ENCODE measurements around the gene KAT5.

KAT5 gene

DNA sequence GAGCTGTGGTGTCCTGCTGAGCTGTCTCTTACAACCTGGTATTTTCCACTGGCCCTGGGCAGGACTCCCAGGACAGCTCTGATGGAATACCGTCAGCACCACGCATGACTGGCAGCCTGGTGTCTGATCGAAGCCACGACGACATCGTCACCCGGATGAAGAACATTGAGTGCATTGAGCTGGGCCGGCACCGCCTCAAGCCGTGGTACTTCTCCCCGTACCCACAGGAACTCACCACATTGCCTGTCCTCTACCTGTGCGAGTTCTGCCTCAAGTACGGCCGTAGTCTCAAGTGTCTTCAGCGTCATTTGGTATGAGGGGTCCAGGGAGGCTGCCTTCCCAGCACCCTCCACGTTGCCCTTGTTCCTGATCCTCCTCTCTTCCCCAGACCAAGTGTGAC, 2.4 kb downstream of the KAT5 start:
- TF ChIP-seq, protein P1, sequence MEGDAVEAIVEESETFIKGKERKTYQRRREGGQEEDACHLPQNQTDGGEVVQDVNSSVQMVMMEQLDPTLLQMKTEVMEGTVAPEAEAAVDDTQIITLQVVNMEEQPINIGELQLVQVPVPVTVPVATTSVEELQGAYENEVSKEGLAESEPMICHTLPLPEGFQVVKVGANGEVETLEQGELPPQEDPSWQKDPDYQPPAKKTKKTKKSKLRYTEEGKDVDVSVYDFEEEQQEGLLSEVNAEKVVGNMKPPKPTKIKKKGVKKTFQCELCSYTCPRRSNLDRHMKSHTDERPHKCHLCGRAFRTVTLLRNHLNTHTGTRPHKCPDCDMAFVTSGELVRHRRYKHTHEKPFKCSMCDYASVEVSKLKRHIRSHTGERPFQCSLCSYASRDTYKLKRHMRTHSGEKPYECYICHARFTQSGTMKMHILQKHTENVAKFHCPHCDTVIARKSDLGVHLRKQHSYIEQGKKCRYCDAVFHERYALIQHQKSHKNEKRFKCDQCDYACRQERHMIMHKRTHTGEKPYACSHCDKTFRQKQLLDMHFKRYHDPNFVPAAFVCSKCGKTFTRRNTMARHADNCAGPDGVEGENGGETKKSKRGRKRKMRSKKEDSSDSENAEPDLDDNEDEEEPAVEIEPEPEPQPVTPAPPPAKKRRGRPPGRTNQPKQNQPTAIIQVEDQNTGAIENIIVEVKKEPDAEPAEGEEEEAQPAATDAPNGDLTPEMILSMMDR (IDR thresholded peaks at IDR 0.05; ENCODE audit: insufficient read depth, low read length) = no peak
- TF ChIP-seq SPI1 (IDR thresholded peaks at IDR 0.05; ENCODE audit: borderline replicate concordance, low read depth) = no peak
- no peak for TF ChIP-seq POLR2AphosphoS5 (IDR thresholded peaks at IDR 0.05; ENCODE audit: low read depth)
- TF ChIP-seq GABPA (IDR thresholded peaks at IDR 0.05; ENCODE audit: low read depth) = no peak
- TF ChIP-seq, protein P2, sequence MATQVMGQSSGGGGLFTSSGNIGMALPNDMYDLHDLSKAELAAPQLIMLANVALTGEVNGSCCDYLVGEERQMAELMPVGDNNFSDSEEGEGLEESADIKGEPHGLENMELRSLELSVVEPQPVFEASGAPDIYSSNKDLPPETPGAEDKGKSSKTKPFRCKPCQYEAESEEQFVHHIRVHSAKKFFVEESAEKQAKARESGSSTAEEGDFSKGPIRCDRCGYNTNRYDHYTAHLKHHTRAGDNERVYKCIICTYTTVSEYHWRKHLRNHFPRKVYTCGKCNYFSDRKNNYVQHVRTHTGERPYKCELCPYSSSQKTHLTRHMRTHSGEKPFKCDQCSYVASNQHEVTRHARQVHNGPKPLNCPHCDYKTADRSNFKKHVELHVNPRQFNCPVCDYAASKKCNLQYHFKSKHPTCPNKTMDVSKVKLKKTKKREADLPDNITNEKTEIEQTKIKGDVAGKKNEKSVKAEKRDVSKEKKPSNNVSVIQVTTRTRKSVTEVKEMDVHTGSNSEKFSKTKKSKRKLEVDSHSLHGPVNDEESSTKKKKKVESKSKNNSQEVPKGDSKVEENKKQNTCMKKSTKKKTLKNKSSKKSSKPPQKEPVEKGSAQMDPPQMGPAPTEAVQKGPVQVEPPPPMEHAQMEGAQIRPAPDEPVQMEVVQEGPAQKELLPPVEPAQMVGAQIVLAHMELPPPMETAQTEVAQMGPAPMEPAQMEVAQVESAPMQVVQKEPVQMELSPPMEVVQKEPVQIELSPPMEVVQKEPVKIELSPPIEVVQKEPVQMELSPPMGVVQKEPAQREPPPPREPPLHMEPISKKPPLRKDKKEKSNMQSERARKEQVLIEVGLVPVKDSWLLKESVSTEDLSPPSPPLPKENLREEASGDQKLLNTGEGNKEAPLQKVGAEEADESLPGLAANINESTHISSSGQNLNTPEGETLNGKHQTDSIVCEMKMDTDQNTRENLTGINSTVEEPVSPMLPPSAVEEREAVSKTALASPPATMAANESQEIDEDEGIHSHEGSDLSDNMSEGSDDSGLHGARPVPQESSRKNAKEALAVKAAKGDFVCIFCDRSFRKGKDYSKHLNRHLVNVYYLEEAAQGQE (IDR thresholded peaks at IDR 0.05; ENCODE audit: insufficient replicate concordance, low read depth) = no peak
- H3K27me3 ChIP-seq (ENCODE audit: insufficient read depth, poor library complexity, severe bottlenecking) = no peaks in the 10 kb centered on the region
- H3K27ac ChIP-seq (replicated peaks) = no peak overlapping the region
- H3K4me3 ChIP-seq (replicated peaks; ENCODE audit: insufficient read depth, low read length) = no peak overlapping the region
- DNase-seq (ENCODE audit: low read depth in 1 of 2, low spot score in 1 of 2) = no peak

DNA sequence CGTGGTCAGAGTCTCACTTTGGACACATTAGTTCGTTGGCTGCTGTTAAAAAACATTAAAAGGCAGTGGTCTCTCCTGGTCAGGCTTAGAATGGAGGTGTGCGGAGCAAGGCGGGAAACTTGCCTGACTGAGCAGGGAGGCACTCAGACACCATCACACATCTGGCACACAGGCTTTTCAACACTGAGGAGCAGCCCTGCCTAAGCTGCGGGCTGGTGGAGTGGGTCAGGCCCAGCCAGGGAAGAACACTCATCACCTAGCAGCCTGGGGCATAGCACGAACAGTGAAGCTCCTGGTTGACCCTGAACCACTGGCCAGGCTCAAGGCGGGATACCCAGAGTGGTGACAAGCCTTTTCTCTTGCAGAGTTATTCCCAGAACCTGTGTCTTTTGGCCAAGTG, 4.2 kb downstream of the KAT5 start:
- H3K4me3 ChIP-seq (replicated peaks; ENCODE audit: insufficient read depth, low read length) = no peak overlapping the region
- TF ChIP-seq, protein P2 (IDR thresholded peaks at IDR 0.05; ENCODE audit: insufficient replicate concordance, low read depth) = no peak
- no peak for TF ChIP-seq POLR2AphosphoS5 (IDR thresholded peaks at IDR 0.05; ENCODE audit: low read depth)
- no peak for TF ChIP-seq GABPA (IDR thresholded peaks at IDR 0.05; ENCODE audit: low read depth)
- TF ChIP-seq, protein P1 (IDR thresholded peaks at IDR 0.05; ENCODE audit: insufficient read depth, low read length) = no peak
- TF ChIP-seq SPI1 (IDR thresholded peaks at IDR 0.05; ENCODE audit: borderline replicate concordance, low read depth) = no peak
- DNase-seq (ENCODE audit: low read depth in 1 of 2, low spot score in 1 of 2) = no peak
- H3K27ac ChIP-seq (replicated peaks) = no peak overlapping the region
- no peaks in the 10 kb centered on the region for H3K27me3 ChIP-seq (ENCODE audit: insufficient read depth, poor library complexity, severe bottlenecking)

DNA sequence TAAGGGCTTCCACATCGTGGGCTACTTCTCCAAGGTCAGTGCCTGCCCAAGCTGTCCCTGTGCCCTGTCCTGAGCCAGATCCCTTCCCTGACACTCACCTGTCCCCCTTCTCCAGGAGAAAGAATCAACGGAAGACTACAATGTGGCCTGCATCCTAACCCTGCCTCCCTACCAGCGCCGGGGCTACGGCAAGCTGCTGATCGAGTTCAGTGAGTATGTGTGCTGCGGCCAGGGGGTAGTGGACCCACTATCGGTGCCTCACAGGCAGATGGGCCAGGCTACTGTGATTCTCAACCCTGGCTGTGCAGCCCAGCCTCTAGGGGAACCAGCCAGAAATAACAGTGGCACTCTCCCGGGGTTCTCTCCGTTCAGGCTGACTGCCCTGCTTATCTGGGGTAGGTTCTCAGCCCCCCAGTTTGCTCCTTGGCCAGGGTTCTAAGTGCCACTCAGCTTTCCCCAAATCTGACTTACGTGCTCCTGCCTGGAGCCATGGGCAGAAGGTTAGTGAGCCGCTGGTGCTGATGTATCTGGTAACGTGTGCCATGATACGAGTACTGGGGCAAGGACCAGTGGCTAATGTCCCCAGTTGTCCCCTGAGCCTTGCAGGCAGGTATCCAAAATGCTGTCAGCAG, 4.8 kb downstream of the KAT5 start:
- peak; percentile 55 for TF ChIP-seq POLR2AphosphoS5 (IDR thresholded peaks at IDR 0.05; ENCODE audit: low read depth)
- TF ChIP-seq, protein P1 (IDR thresholded peaks at IDR 0.05; ENCODE audit: insufficient read depth, low read length) = no peak
- no peak for TF ChIP-seq GABPA (IDR thresholded peaks at IDR 0.05; ENCODE audit: low read depth)
- Histone ChIP-seq H3K27me3 (ENCODE audit: insufficient read depth, poor library complexity, severe bottlenecking) (no peaks in the 10 kb centered on the region), H3K27ac (replicated peaks) (no peak overlapping the region), H3K4me3 (replicated peaks; ENCODE audit: insufficient read depth, low read length) (no peak overlapping the region)
- DNase-seq (ENCODE audit: low read depth in 1 of 2, low spot score in 1 of 2) = peak in 1 of 2 experiments; percentile 15

DNA sequence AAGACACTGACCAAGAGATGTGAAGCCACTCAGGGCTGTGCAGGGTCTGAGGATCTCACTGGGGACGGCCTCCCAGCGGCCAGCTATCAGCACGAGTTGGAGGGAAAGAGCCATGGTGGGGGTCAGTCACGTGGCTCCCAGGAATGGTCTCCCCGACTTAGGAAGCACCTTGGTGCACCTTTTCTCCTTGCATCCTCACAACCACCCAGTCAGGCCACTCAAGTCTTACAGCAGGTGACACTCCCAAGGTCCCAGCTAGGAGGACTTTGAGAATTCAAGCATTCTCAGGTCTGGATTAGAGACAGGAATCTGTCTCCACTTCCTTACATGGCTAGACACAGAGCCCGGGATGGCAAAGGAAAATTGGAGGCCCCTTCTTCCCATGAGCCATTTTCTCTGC, 5.9 kb downstream of the KAT5 start:
- no peaks in the 10 kb centered on the region for H3K27me3 ChIP-seq (ENCODE audit: insufficient read depth, poor library complexity, severe bottlenecking)
- no peak for DNase-seq (ENCODE audit: low read depth in 1 of 2, low spot score in 1 of 2)
- H3K27ac ChIP-seq (replicated peaks) = no peak overlapping the region
- no peak overlapping the region for H3K4me3 ChIP-seq (replicated peaks; ENCODE audit: insufficient read depth, low read length)
- no peak for TF ChIP-seq GABPA (IDR thresholded peaks at IDR 0.05; ENCODE audit: low read depth)
- TF ChIP-seq SPI1 (IDR thresholded peaks at IDR 0.05; ENCODE audit: borderline replicate concordance, low read depth) = no peak
- TF ChIP-seq, protein P2 (IDR thresholded peaks at IDR 0.05; ENCODE audit: insufficient replicate concordance, low read depth) = no peak
- no peak for TF ChIP-seq POLR2AphosphoS5 (IDR thresholded peaks at IDR 0.05; ENCODE audit: low read depth)
- TF ChIP-seq, protein P1 (IDR thresholded peaks at IDR 0.05; ENCODE audit: insufficient read depth, low read length) = no peak

Measured in HL-60 (cell line).